ENCODE data around the gene BPIFA3.

- TF ChIP-seq ZSCAN29 (IDR thresholded peaks at IDR 0.05) (no peak), HNRNPUL1 (IDR thresholded peaks at IDR 0.05; ENCODE audit: low read length) (no peak)
Observed at GRCh38 chr20:33188421-33188820, 28.7 kb upstream of the BPIFA3 start.

Data from K562 (cell line).